HG02970 (cell line): ENCODE data around the gene KCP.

Source experiments
- ATAC-seq: cut with Tn5 transposase; IDR thresholded peaks from one replicate; pipeline ENCODE4 v1.9.1; 2021; ENCODE audit warnings: mild to moderate bottlenecking, moderate library complexity, moderate number of reproducible peaks; ENCODE audit not compliant: unreplicated experiment, low FRiP score

The KCP gene

DNA sequence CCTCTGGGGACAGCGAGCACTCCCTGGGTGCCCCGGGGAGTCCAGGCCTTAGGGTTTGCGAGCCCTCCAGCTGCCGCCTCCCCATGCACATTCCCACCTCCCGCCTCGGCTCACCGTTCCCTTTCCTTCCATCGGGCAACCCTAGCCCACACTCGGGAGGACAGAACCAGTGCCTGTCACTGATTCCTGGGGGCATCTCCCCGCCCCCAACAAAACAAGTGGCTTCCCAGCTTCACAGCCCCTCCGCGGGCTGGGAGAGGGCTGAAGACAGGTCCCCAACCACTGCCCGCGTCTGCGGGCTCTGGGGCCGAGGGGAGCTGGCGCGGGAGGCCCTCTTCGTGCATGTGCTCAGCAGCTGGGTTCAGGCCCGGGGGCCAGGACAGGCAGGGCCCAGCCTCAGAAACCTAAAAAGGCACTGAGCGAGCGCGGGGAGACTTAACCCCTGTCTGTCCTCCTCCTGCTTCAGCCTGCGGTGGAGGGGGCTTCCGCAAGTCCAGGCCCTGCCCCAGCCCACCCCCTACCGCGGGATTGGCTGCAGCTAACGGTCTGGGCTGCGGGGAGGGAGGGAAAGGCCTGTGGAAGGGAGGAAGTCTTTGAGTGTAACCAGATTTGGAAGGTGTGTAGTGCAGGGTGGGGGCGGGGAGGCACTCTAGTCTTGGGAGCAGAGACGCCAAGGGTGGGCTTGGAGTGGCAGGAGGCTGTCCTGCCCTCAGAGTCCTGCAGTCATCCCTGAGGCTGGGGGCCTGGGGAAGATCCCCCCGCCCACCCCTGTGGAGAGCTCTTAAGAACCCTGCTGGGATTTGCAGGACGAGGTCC, 79.1 kb downstream of the KCP start:
- no peak for ATAC-seq

DNA sequence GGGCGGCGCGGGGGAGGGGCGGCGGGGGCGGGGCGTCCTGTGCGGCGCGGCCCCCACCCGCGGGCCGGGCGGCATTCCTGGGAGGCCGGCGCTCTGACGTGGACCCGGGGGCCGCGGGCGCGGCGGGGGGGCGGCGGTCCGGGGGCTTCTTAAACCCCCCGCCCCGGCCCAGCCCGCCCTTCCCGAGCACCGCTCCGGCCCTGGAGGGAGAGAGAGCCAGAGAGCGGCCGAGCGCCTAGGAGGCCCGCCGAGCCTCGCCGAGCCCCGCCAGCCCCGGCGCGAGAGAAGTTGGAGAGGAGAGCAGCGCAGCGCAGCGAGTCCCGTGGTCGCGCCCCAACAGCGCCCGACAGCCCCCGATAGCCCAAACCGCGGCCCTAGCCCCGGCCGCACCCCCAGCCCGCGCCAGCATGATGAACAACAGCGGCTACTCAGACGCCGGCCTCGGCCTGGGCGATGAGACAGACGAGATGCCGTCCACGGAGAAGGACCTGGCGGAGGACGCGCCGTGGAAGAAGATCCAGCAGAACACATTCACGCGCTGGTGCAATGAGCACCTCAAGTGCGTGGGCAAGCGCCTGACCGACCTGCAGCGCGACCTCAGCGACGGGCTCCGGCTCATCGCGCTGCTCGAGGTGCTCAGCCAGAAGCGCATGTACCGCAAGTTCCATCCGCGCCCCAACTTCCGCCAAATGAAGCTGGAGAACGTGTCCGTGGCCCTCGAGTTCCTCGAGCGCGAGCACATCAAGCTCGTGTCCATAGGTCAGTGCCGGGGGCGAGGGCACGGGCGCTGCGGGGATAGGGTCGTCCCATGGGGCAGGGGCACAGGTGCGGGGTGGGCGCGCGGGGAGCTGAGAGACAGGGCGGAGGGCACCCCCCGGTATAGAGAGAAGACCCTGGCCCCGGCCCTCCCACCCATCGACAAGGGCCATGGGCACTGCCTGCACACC, 80.0 kb downstream of the KCP start, which contains the start of gene FLNC:
FLNC (plus strand) TSS at position 176 of the 947 bp plus-strand sequence; CDS start at position 408, 232 bp downstream.
- ATAC-seq: no peak

- ATAC-seq: no peak
Measured at GRCh38 chr7:128829391-128830166, 80.9 kb downstream of the KCP start.

DNA sequence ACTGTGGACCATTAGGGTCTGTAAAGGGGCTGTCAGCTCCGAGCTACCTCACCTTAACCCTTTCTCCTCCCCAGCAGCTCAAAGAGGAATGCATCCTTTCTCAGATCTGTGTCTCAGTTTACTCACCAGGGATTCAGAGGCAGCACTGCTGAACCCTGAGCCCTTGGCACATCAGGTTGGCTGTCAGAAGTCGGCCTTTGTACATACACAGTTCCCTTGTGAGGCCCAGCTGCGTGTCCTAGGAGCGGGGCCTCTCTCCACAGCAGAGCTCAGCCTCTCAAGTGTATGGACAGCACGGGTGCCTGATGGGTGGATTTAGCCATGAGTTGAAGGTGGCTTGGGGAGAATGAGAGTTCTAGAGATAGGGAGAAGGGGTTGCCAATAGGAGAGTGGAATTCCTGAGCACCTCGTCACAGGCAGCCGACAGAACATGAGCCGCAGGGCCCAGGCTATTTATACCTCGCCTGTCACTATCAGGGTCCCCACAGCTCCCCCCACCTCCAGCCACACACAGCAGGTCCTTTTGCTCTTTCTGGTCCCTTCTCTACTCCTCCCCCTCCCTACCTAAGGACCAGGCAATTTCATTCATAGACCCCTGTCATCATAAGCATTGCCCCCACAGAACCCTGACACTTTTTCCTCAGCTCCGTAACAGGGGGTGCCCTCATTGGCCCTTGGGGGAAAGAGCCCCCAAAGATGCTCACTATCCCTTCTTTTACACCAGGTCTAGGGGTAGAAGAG, 82.4 kb downstream of the KCP start:
- ATAC-seq: no peak

DNA sequence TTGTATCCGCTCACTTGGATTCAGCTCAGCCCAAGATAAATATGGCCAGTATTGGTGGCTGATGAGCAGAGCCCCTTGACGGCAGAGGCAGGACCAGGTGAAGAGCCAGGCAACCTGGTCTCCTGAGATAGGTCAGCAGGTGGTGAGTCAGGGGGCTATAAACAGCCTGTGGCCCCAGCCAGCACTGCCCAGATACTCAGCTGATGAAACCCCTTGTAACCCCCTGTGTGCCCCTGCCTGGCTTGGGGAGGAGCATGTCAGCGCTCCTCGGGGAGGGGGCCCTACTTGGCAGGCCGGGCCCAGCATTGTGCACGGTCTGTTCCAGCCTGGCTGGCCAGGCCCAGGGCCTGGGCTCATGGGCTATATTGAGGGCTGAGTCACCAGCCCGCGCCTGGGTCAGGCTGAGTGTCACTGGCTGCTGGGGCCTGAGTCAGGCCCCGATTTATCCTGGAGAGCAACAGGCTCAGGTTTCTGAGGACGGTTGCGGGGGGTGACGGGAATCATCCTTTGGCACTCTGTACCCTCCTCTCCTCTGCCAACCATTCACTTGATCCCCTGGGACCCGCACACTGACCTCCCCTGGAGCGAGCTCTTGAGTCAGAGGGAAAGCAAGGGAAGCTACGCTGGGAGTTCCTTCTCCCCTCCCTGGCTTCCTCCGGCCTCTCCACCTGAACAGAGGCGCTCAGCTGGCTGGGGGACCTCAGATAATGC, 83.1 kb downstream of the KCP start:
- ATAC-seq: no peak

- ATAC-seq: no peak
Measured at GRCh38 chr7:128826916-128827247, 83.6 kb downstream of the KCP start.
